ENCODE results near the gene MPEG1. TPM values are rescaled to one million over a fixed set of nuclear protein-coding genes. Genes with fewer than 3 reads are reported as not detected.

Gene MPEG1
- polyA plus RNA-seq, 2 of the 4 experiments (the other 2 are of a cell fraction): not detected

DNA sequence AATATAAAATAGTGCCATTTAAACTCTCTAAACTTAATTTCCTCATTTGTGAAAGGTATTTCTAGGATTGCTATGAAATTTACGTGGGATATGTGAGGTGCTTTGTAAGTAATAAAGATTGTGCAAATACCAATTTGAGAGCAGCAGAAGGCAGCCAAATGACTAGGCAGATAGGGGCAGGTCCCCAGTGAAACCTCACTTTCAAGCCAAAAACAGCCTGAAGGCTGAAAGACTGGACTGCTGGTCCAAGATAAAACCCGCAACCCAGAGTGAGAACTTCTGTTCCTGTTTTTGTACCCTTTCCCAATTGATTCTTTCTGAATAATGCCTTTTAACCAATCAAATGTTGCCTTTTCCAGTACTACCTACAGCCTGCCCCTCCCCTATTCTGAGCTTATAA, 33.6 kb downstream of the MPEG1 start:
- H3K4me2 ChIP-seq: no peak overlapping the region
- ChIA-PET CTCF (interaction anchor here (5.4 kb wide), 1 partner anchor 7 kb away, joined by 35 read pairs; the partner anchor contains the start of gene DTX4), POLR2A (no interaction called here)
- WGBS (ENCODE audit: missing lambda C conversion rate): 81% methylated on average over 2 of the region's 2 CpGs
- H3K9me3 ChIP-seq: no peaks in the 10 kb centered on the region
- ATAC-seq (no peak), DNase-seq (ENCODE audit: low read depth in 1 of 2, low spot score in 1 of 2) (no peak), FAIRE-seq (no peak)
- H3K4me1 ChIP-seq: peaks cover 16% of the 10 kb centered on the region
- no peak overlapping the region for H3K4me3 ChIP-seq
- H3K27ac ChIP-seq: no peak overlapping the region
- no peak for TF ChIP-seq NPAS2 (CRISPR knock-in tag; IDR thresholded peaks at IDR 0.05; ENCODE audit: borderline replicate concordance)
- TF ChIP-seq ZC3H11A (IDR thresholded peaks at IDR 0.05): no peak
- TF ChIP-seq MAZ (IDR thresholded peaks at IDR 0.05; ENCODE audit: borderline replicate concordance, low read depth, low read length): no peak
- no peak for TF ChIP-seq HOXB13 (CRISPR knock-in tag; IDR thresholded peaks at IDR 0.05; ENCODE audit: low read depth)
- TF ChIP-seq HOXB5 (CRISPR knock-in tag; IDR thresholded peaks at IDR 0.05): no peak
- no peak for TF ChIP-seq ZFP36 (IDR thresholded peaks at IDR 0.05; ENCODE audit: borderline replicate concordance, partially characterized antibody)
- no peak for TF ChIP-seq NR3C1 (IDR thresholded peaks at IDR 0.05)
- TF ChIP-seq JUNB (IDR thresholded peaks at IDR 0.05): no peak
- TF ChIP-seq BHLHE40 (IDR thresholded peaks at IDR 0.05; ENCODE audit: low read depth, low read length): no peak
- TF ChIP-seq, protein P1, sequence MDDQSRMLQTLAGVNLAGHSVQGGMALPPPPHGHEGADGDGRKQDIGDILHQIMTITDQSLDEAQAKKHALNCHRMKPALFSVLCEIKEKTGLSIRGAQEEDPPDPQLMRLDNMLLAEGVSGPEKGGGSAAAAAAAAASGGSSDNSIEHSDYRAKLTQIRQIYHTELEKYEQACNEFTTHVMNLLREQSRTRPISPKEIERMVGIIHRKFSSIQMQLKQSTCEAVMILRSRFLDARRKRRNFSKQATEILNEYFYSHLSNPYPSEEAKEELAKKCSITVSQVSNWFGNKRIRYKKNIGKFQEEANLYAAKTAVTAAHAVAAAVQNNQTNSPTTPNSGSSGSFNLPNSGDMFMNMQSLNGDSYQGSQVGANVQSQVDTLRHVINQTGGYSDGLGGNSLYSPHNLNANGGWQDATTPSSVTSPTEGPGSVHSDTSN (IDR thresholded peaks at IDR 0.05): no peak
- TF ChIP-seq GATA3 (IDR thresholded peaks at IDR 0.05; ENCODE audit: borderline replicate concordance): no peak
- TF ChIP-seq, protein P2, sequence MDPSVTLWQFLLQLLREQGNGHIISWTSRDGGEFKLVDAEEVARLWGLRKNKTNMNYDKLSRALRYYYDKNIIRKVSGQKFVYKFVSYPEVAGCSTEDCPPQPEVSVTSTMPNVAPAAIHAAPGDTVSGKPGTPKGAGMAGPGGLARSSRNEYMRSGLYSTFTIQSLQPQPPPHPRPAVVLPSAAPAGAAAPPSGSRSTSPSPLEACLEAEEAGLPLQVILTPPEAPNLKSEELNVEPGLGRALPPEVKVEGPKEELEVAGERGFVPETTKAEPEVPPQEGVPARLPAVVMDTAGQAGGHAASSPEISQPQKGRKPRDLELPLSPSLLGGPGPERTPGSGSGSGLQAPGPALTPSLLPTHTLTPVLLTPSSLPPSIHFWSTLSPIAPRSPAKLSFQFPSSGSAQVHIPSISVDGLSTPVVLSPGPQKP (IDR thresholded peaks at IDR 0.05; ENCODE audit: low read depth, low read length): no peak
- TF ChIP-seq REST (IDR thresholded peaks at IDR 0.05): no peak
- TF ChIP-seq EP300 (IDR thresholded peaks at IDR 0.05): no peak
- no peak for TF ChIP-seq SMC3 (IDR thresholded peaks at IDR 0.05)
- TF ChIP-seq HDAC2 (IDR thresholded peaks at IDR 0.05): no peak
- no peak for TF ChIP-seq ZSCAN20 (CRISPR knock-in tag; IDR thresholded peaks at IDR 0.05)
- TF ChIP-seq CBX2 (IDR thresholded peaks at IDR 0.05; ENCODE audit: borderline replicate concordance, low read depth): no peak

DNA sequence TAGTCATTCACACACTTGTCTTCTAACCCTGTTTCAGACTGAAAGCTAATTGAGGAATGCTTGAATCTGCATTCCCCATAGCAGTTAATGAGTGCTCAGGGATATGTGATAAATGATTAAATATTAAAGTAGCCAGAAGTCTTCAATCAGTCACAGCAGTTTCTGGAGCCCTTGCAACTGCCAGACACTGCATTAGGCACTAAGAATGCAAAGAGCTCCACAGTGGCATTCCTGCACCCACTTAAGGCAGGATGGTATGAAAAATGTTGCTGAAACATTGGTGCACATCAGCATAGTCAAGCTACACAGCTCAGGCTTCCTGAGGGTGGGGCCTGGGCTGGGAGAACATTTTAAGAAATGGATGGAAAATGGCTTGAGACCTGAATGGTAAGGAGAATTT, 34.3 kb downstream of the MPEG1 start:
- Histone ChIP-seq H3K9me3 (no peaks in the 10 kb centered on the region), H3K4me2 (no peak overlapping the region), H3K4me3 (no peak overlapping the region), H3K4me1 (peaks cover 23% of the 10 kb centered on the region), H3K27ac (no peak overlapping the region)
- TF ChIP-seq NPAS2 (CRISPR knock-in tag; IDR thresholded peaks at IDR 0.05; ENCODE audit: borderline replicate concordance) (no peak), HDAC2 (IDR thresholded peaks at IDR 0.05) (no peak), RNF2 (IDR thresholded peaks at IDR 0.05; ENCODE audit: borderline replicate concordance, low read depth) (no peak), TP53 (CRISPR knock-in tag; IDR thresholded peaks at IDR 0.05) (no peak), ZC3H11A (IDR thresholded peaks at IDR 0.05) (no peak)
- CTCF ChIA-PET: interaction anchor here (0.9 to 9.8 kb wide), 3 partner anchors 8 to 28 kb away, joined by 3 to 161 read pairs (median 22); no protein-coding TSS in a partner anchor
- no peak for FAIRE-seq
- DNase-seq (ENCODE audit: low read depth in 1 of 2, low spot score in 1 of 2): no peak
- POLR2A ChIA-PET: no interaction called here
- no peak for ATAC-seq
